Panc1 (cell line): ENCODE data around the gene UBFD1.

Experiments
- CTCF ChIP-seq: fragments of 450-650 bp; IDR thresholded peaks from 2 replicates; pipeline ENCODE4 v1.5.1; 2017; ENCODE audit warnings: mild to moderate bottlenecking
- POLR2AphosphoS5 ChIP-seq: IDR thresholded peaks from 2 replicates; pipeline ENCODE4 v1.6.1; 2012; ENCODE audit warnings: mild to moderate bottlenecking, low read depth, low read length, moderate library complexity
- REST ChIP-seq, 2 experiments: IDR thresholded peaks; 2 replicates each; pipeline ENCODE4 v1.6.1; 2011 to 2012; ENCODE audit warnings: low read depth in 2 of 2, control low read depth in 1 of 2, low read length in 1 of 2, mild to moderate bottlenecking in 1 of 2, moderate library complexity in 1 of 2; ENCODE audit not compliant: insufficient read depth in 1 of 2
- SIN3A ChIP-seq: IDR thresholded peaks from 2 replicates; pipeline ENCODE4 v1.6.1; 2012; ENCODE audit warnings: low read depth, mild to moderate bottlenecking, low read length, moderate library complexity, borderline replicate concordance; ENCODE audit not compliant: insufficient read depth

GRCh38 chr16:23607726-23608125 is 50.2 kb downstream of the UBFD1 start:
- TF ChIP-seq CTCF (no peak), REST (IDR thresholded peaks at IDR 0.05; ENCODE audit: insufficient read depth in 1 of 2, low read depth in 2 of 2, low read length in 1 of 2) (no peak), POLR2AphosphoS5 (no peak), SIN3A (no peak)
